ENCODE data around the gene COL5A1.

The COL5A1 gene

GRCh38 chr9:134660407-134660806 lies 18.8 kb downstream of the COL5A1 start:
- TF ChIP-seq CTCF (IDR thresholded peaks at IDR 0.05) = peak in 1 of 2 experiments; percentile 23
- no peak for DNase-seq
- Histone ChIP-seq H3K4me3 (no peak overlapping the region), H3K27me3 (no peaks in the 10 kb centered on the region), H3K36me3 (no peaks in the 10 kb centered on the region), H3K9me3 (no peaks in the 10 kb centered on the region), H3K4me1 (peaks cover 0 to 75% (median 40%) of the 10 kb centered on the region in 4 donors), H3K27ac (peak overlapping the region; percentile 78 to 87)
- intact Hi-C loops (cut with DNase I; ENCODE audit: low total_unique reads) = no loop called here

- Histone ChIP-seq H3K4me3 (no peak overlapping the region), H3K27me3 (no peaks in the 10 kb centered on the region), H3K27ac (peak overlapping the region; percentile 78 to 87), H3K9me3 (no peaks in the 10 kb centered on the region), H3K36me3 (no peaks in the 10 kb centered on the region), H3K4me1 (peaks cover 0 to 69% (median 33%) of the 10 kb centered on the region in 4 donors)
- peak in 1 of 2 donors; percentile 62 for DNase-seq
- TF ChIP-seq CTCF (IDR thresholded peaks at IDR 0.05) = no peak
- intact Hi-C loops (cut with DNase I; ENCODE audit: low total_unique reads) = no loop called here
Measured at GRCh38 chr9:134661299-134661698, 19.7 kb downstream of the COL5A1 start.

- no peaks in the 10 kb centered on the region for H3K27me3 ChIP-seq
- no peak overlapping the region for H3K4me3 ChIP-seq
- no peaks in the 10 kb centered on the region for H3K9me3 ChIP-seq
- H3K27ac ChIP-seq = peak overlapping the region; percentile 78 to 87
- no peaks in the 10 kb centered on the region for H3K36me3 ChIP-seq
- no peak for TF ChIP-seq CTCF (IDR thresholded peaks at IDR 0.05)
- intact Hi-C loops (cut with DNase I; ENCODE audit: low total_unique reads) = no loop called here
- peak; percentile 65 to 86 for DNase-seq
- peaks cover 0 to 72% (median 33%) of the 10 kb centered on the region in 4 donors for H3K4me1 ChIP-seq
Measured at GRCh38 chr9:134661791-134662142, 20.2 kb downstream of the COL5A1 start.

GRCh38 chr9:134662143-134662876 lies 20.7 kb downstream of the COL5A1 start:
- Histone ChIP-seq H3K4me3 (no peak overlapping the region), H3K9me3 (no peaks in the 10 kb centered on the region), H3K4me1 (peaks cover 0 to 78% (median 33%) of the 10 kb centered on the region in 4 donors), H3K27me3 (no peaks in the 10 kb centered on the region), H3K36me3 (no peaks in the 10 kb centered on the region), H3K27ac (peak overlapping the region; percentile 78 to 87)
- no peak for TF ChIP-seq CTCF (IDR thresholded peaks at IDR 0.05)
- intact Hi-C loops (cut with DNase I; ENCODE audit: low total_unique reads) = no loop called here
- peak; percentile 77 to 89 for DNase-seq

GRCh38 chr9:134663084-134663483 lies 21.5 kb downstream of the COL5A1 start:
- intact Hi-C loops (cut with DNase I; ENCODE audit: low total_unique reads) = no loop called here

More at GRCh38 chr9:134663084-134663483, 21.5 kb downstream of the COL5A1 start:
- H3K4me3 ChIP-seq = no peak overlapping the region
- peak overlapping the region; percentile 78 to 87 for H3K27ac ChIP-seq
- H3K36me3 ChIP-seq = no peaks in the 10 kb centered on the region
- no peaks in the 10 kb centered on the region for H3K27me3 ChIP-seq
- H3K9me3 ChIP-seq = no peaks in the 10 kb centered on the region
- H3K4me1 ChIP-seq = peaks cover 0 to 76% (median 32%) of the 10 kb centered on the region in 4 donors
- DNase-seq = peak in 1 of 2 donors; percentile 65
- TF ChIP-seq CTCF (IDR thresholded peaks at IDR 0.05) = no peak

All from tibial artery (tissue), 4 donors.